GM18505 (cell line): ENCODE measurements around the gene ARPC2.

Experiments
- ATAC-seq: cut with Tn5 transposase; IDR thresholded peaks from one replicate; pipeline ENCODE4 v1.9.1; 2021; ENCODE audit not compliant: unreplicated experiment
- POLR2A ChIP-seq: IDR thresholded peaks from 4 replicates; pipeline ENCODE4 v1.6.1; 2011; ENCODE audit warnings: borderline replicate concordance; ENCODE audit not compliant: insufficient read depth, insufficient read length; ENCODE audit errors: extremely low read depth

Gene ARPC2

GRCh38 chr2:218289639-218290315 is 72.8 kb downstream of the ARPC2 start:
- ATAC-seq = no peak

GRCh38 chr2:218290316-218291261 is 73.6 kb downstream of the ARPC2 start:
- peak; percentile 41 for ATAC-seq
- no peak for TF ChIP-seq POLR2A

More at GRCh38 chr2:218289639-218290315, 72.8 kb downstream of the ARPC2 start:
- TF ChIP-seq POLR2A = no peak

- no peak for TF ChIP-seq POLR2A
- no peak for ATAC-seq
Observed at GRCh38 chr2:218291318-218292047, 74.5 kb downstream of the ARPC2 start.

DNA sequence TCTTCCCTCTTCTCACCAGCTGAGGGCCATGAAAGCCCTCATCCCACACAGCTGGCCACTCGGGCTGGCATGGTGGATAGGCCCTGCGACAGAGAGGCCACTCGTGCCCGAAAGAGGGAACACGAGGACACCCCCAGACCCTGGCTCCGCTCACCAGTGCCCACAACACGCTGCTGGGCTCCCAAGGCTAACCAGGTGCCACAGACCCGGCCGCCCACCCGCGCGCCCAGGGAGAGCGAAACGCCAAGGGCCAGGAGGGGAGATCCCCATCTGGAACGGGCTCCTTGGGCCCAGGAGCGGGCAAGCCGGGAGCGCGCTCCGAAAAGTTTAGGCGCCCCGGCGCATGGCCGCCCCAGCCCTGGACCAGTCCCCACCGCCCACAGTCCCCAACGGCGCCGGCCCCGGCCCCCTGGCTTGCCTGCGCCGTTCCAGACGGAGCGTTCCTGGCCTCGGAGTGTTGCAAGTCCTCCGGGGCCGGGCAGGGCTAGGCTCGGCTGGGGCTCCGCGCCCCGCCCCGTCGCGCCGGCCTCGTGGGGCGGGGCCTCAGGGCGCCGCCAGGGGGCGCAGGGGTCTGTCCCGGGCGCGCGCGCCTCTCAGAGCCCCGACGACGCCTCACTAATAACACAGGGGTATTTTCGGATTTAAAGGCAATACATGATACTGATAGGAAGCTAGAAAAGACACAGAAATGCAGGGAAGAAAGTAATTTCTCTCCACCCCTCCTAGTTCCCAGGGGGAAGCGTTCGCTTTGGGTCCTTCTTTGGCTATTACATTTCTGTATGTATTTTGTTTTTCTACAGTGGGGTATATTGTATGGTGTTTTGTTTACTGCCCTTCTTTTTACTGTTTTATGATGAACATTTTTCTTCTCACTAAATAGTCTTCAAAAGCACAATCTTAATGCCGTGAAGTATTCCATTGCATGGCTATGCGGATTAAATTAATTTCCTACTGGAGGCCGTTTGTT is 75.3 kb downstream of the ARPC2 start, which contains the start of gene TMBIM1:
Gene TMBIM1, minus strand, starts transcription at position 456 of the 967 bp plus-strand sequence. CDS start 10,362 bp downstream, outside the sequence.
- peak; percentile 52 for TF ChIP-seq POLR2A
- ATAC-seq = peak; percentile 73

GRCh38 chr2:218293715-218294429 is 76.9 kb downstream of the ARPC2 start:
- ATAC-seq = no peak
- no peak for TF ChIP-seq POLR2A

DNA sequence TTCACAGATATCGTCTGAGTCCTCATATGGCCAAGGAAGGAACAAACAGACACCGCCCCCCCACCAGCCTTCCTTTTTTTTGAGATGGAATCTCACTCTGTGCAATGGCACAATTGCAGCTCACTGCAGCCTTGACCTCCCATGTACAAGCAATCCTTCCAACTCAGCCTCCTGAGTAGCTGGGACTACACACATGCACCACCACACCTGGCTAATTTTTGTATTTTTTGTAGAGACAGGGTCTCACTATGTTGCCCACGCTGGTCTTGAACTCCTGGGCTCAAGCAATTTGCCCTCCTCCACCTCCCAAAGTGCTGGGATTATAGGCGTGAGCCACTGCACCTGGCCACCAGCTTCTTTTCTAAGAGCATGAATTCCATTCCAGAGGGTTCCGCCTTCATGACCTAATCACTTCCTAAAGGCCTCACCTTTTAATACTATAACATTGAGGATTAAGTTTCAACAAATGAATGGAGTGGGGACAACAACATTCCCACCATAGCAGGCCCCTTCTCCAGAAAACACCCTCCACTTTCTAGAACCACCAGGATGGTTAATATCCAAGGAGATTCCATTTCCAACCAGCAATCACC is 77.5 kb downstream of the ARPC2 start:
- TF ChIP-seq POLR2A = no peak
- no peak for ATAC-seq

GRCh38 chr2:218295029-218295428 is 78.0 kb downstream of the ARPC2 start:
- ATAC-seq = no peak
- no peak for TF ChIP-seq POLR2A

DNA sequence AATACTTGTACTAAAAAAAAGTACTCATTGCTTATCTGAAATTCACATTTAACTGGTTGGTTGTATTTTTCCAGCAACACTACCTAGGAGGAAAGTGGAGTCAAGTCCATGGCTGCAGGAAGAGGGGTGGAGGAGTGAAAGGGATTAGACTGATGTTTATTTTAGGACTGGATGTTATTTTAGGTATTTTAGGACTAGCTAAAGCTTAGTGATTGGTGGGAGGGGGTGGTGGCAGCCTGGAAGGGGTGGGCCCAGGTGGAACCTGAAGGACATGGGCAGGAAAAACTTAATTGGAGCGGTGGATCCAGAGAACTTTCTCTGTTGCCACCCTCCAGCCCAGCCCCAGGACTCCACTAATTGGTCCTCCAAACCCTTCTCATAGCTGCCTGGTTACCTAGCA is 79.2 kb downstream of the ARPC2 start:
- ATAC-seq = no peak
- no peak for TF ChIP-seq POLR2A

DNA sequence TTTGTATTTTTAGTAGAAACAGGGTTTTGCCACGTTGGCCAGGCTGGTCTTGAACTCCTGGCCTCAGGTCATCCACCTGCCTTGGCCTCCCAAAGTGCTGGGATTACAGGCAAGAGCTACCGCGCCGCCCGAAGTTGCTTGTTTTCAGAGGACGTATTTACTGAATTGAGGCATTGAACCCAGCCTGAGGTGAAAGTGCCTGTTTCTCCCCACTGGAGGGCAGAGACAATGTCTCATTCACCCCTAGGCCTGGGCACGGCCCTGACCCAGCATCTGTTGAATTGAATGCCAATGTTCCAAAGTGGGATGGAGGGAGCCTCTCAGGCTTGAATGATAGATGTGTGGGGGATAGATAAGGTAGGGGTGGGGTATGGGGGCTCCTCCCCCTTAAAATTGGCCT is 79.9 kb downstream of the ARPC2 start:
- ATAC-seq = no peak
- no peak for TF ChIP-seq POLR2A

GRCh38 chr2:218298314-218298875 is 81.4 kb downstream of the ARPC2 start:
- TF ChIP-seq POLR2A = no peak
- no peak for ATAC-seq

- no peak for ATAC-seq
- no peak for TF ChIP-seq POLR2A
Observed at GRCh38 chr2:218300141-218300540, 83.2 kb downstream of the ARPC2 start.
